Activated effector memory CD4-positive, alpha-beta T cell treated with Interleukin-2 at 50 U/mL for 16 hours (primary cell): ENCODE data around the gene PALD1.

Source experiments
- DNase-seq: peaks from one replicate; pipeline ENCODE4 v3.0.0-alpha.2; 2020

PALD1 gene

GRCh38 chr10:70615784-70616522 lies 137.4 kb downstream of the PALD1 start:
- no peak for DNase-seq

GRCh38 chr10:70616761-70617160 lies 138.2 kb downstream of the PALD1 start:
- DNase-seq = no peak
